Testis (tissue), 2 donors: ENCODE measurements around the gene CCNY.

Experiments used
- CTCF ChIP-seq, 3 experiments: fragments of 450-650 bp in 2 of 3; fragments of 200-600 bp in 1 of 3; sonication (generic) in 1 of 3; IDR thresholded peaks; one replicate each; pipeline ENCODE4 v1.5.1; 2016 to 2019; ENCODE audit warnings: antibody characterized with exemption in 3 of 3, mild to moderate bottlenecking in 2 of 3, moderate library complexity in 1 of 3
- POLR2A ChIP-seq: fragments of 450-650 bp; IDR thresholded peaks from one replicate; pipeline ENCODE4 v1.6.1; 2017; ENCODE audit warnings: antibody characterized with exemption, mild to moderate bottlenecking, moderate library complexity

- no peak for TF ChIP-seq CTCF (IDR thresholded peaks at IDR 0.05)
- TF ChIP-seq POLR2A = no peak
Observed at GRCh38 chr10:35503578-35503977, 167.3 kb downstream of the CCNY start.
